ENCODE measurements around the gene MALRD1.

Gene MALRD1

GRCh38 chr10:19347621-19348020, 299.0 kb downstream of the MALRD1 start:
- no peak for DNase-seq (ENCODE audit: low read depth in 2 of 2)

GRCh38 chr10:19367176-19367575, 318.6 kb downstream of the MALRD1 start:
- DNase-seq (ENCODE audit: low read depth in 2 of 2) = no peak

DNA sequence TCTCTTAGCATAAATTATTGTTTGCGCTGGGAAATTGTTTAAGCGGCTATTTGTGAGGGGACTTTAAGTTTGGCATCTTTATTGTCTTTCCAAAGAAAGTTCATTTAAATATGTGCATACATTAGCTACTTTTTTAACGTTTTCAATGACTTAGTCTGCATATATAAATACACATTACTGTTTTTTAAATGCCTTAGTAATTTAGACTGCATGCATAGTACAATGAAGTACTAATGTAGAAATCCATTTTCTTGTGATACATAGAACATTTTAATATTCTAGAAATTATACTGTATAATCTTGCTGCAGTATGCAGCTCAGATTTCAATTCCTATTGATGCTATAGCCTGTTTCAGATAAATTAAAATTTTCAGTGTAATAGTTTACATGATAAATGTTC, 325.4 kb downstream of the MALRD1 start:
- no peak for DNase-seq (ENCODE audit: low read depth in 2 of 2)

- no peak for DNase-seq (ENCODE audit: low read depth in 2 of 2)
These were observed 337.3 kb downstream of the MALRD1 start for GRCh38 chr10:19385846-19386450.

- DNase-seq (ENCODE audit: low read depth in 2 of 2) = no peak
These were observed 360.3 kb downstream of the MALRD1 start for GRCh38 chr10:19408924-19409323.

- no peak for DNase-seq (ENCODE audit: low read depth in 2 of 2)
These were observed 362.5 kb downstream of the MALRD1 start for GRCh38 chr10:19411119-19411518.

DNA sequence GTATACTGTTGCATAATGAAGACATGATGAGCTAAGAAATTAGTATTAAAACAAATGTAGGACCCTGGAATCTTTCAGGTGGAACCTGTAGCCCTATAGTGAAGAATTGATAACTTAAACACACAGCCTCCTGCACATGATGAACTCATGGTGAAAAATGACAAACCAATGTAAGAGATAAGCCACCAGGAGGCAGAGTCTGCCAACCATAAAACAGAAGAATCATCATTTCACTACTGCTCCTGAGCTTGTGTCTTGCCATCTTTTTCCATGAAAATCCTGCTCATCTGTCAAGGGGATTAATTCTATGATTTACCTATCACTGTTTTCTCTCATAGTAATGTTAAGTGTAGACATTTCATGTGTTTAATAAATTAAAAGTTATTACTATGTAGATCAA, 363.9 kb downstream of the MALRD1 start:
- DNase-seq (ENCODE audit: low read depth in 2 of 2) = peak in 1 of 2 experiments; percentile 6

DNA sequence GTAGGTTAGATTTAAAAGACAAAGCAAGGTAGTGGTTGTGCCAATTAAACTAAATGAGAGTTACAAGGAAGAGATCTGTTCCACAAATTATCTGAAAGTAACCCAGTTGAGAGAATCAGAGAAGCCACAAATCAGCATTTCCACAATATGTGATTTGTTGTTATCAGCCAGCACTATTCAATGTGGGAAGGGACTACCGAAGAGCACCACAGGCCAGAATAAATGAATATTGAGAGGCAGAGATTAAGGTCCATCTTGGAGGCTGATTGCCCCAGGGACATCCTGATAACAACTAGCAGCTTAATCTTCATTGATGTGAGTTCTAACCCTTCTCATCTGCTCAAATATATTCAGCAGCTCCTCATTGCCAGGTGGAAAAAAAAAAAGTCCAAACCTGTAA, 367.6 kb downstream of the MALRD1 start:
- no peak for DNase-seq (ENCODE audit: low read depth in 2 of 2)

- no peak for DNase-seq (ENCODE audit: low read depth in 2 of 2)
These were observed 369.1 kb downstream of the MALRD1 start for GRCh38 chr10:19417740-19418139.

DNA sequence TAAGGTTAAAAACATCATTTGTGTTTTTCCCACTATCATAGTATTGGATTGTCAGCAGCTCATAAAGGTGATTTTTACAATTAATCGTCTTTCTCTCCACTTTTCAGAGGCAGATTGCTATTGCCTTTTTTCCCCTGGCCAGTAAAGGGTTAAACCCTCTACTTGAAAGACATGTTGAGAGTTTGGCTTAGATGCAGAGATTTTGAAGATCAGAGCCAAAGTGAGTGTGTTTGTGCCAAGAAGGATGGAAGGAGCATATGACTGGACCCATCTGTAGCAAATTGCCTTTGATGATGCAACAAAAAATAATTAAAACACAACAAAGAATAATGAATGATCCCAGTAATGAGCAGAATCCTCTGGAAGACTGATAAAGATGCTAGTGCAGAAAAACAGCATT, 373.1 kb downstream of the MALRD1 start:
- DNase-seq (ENCODE audit: low read depth in 2 of 2) = no peak

DNA sequence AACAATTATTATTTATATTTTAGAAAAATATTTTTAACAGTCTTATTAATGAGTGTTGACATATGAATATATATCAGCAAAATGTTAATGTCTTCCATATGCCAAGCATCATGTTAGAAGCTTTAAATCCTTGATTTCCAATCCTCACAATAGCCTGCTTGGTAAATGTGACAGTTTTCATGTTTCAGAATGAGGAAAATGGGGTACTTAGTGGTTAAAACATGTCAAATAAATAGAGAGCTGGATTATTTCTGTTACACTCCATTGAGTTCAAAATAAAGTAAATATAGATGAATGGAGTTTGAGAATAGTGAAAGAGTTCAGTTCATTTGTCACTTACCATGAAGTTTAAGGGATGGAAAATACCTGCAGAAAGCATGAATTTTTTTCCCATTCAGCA, 377.4 kb downstream of the MALRD1 start:
- DNase-seq (ENCODE audit: low read depth in 2 of 2) = no peak

DNA sequence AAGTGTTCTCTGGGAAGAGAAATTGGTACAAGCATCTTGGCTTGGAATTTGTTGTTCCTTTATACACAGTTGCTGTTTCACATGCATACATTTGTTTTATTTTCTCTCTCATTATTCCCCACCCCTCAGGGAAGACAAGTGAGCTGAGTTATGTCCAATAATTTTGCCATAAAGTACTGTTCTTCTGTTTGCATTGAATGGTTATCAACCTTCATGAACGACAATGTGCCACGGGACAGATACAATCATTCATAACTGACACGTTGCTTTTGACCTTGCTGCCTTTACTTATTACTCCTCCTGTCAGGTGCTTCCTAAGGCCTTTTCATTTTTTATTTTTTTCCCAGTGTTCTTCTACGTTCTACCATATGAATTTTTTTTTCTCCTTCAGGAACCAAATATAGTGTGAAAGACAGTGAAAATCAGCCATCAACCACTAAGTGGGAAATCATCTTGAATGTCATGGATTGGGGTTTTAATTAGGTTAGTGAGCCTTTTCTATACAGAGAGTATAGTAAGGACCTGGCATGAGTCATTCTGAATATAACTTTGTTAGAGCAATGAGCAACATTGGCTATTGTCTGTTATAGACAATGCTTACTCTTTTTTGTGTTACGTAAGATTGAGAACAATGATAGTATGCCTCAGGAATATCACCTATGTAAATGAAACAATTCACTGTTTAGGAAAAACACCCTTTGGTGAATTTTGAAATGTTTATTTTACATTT, 383.2 kb downstream of the MALRD1 start:
- no peak for DNase-seq (ENCODE audit: low read depth in 2 of 2)

DNA sequence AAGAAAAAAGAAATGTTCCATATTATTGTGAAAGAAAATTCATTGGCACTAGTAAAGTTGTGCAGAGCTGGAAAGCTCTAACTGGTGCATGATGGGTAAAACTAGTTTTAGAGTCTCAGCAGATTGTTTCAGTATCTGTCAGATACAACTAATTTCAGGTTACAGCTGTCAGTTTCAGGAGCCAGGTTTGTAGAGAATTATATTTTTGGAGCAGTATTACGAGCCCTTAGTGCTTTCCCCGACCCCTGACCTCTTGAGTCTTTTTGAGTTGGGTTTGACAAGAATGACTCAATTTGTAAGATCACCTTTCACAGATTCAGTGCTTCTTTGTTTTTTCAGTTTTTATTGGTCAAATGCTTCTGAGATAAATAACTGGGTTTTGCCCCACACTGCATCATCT, 401.3 kb downstream of the MALRD1 start:
- DNase-seq (ENCODE audit: low read depth in 2 of 2) = no peak

GRCh38 chr10:19451356-19451755, 402.8 kb downstream of the MALRD1 start:
- DNase-seq (ENCODE audit: low read depth in 2 of 2) = no peak

GRCh38 chr10:19451937-19452336, 403.3 kb downstream of the MALRD1 start:
- DNase-seq (ENCODE audit: low read depth in 2 of 2) = no peak

- DNase-seq (ENCODE audit: low read depth in 2 of 2) = no peak
These were observed 405.4 kb downstream of the MALRD1 start for GRCh38 chr10:19453967-19454366.

- no peak for DNase-seq (ENCODE audit: low read depth in 2 of 2)
These were observed 413.0 kb downstream of the MALRD1 start for GRCh38 chr10:19461588-19461987.

DNA sequence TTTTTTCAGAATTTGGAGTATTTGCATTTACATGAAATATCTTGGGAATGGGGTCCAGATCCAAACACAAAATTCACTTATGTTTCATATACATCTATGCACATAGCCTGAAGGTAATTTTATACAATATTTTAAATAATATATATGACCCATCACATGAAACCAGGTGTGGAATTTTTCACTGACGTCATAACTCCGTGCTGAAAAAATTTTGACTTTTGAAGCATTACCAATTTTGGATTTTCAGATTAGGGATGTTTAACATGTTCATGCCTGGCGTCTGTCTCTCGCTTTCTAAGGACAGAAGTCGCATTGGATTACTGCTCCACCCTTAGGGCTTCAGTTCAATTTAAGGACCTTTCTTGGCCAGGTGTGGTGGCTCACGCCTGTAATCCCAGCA, 418.1 kb downstream of the MALRD1 start:
- DNase-seq (ENCODE audit: low read depth in 2 of 2) = no peak

- DNase-seq (ENCODE audit: low read depth in 2 of 2) = no peak
These were observed 419.8 kb downstream of the MALRD1 start for GRCh38 chr10:19468413-19468812.

DNA sequence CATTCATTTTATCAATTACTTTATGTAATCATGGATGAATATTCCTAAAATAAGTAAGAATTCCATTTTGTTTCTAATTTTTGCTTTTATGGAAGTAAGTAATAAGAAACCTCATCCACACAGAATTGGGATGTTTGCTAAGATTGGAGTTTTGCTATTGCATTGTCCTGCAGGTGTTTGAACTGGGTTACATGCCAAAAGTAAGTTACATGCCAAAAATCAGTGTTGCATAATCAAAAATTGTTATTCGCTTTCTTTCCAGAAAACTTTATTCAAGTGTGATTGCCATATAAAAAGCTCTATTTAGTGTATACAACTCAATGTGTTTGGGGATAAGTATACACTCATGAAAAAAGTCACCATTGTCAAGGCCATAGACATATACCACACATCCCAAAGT, 420.9 kb downstream of the MALRD1 start:
- DNase-seq (ENCODE audit: low read depth in 2 of 2) = no peak

GRCh38 chr10:19479854-19480253, 431.3 kb downstream of the MALRD1 start:
- no peak for DNase-seq (ENCODE audit: low read depth in 2 of 2)

GRCh38 chr10:19480353-19480752, 431.8 kb downstream of the MALRD1 start:
- no peak for DNase-seq (ENCODE audit: low read depth in 2 of 2)

GRCh38 chr10:19483421-19483820, 434.8 kb downstream of the MALRD1 start:
- no peak for DNase-seq (ENCODE audit: low read depth in 2 of 2)

All from fibroblast of skin of left quadriceps (primary cell).